Measurements from ENCODE around the gene ADCY3.

- no peak for TF ChIP-seq CTCF (conservative IDR thresholded peaks at IDR 0.05 in 1 of 2, IDR thresholded peaks at IDR 0.05 in 1 of 2; ENCODE audit: extremely low read depth in 1 of 2, insufficient read depth in 1 of 2, low read depth in 1 of 2, low read length in 2 of 2)
- no peak for TF ChIP-seq EZH2 (IDR thresholded peaks at IDR 0.05; ENCODE audit: borderline replicate concordance, low read length)
Measured at GRCh38 chr2:24913911-24914310, 6.1 kb downstream of the ADCY3 start.
